HG03571 (cell line): ENCODE data around the gene DDR2.

Experiments used
- ATAC-seq: cut with Tn5 transposase; IDR thresholded peaks from one replicate; pipeline ENCODE4 v1.9.1; 2021; ENCODE audit not compliant: unreplicated experiment

DDR2 gene

DNA sequence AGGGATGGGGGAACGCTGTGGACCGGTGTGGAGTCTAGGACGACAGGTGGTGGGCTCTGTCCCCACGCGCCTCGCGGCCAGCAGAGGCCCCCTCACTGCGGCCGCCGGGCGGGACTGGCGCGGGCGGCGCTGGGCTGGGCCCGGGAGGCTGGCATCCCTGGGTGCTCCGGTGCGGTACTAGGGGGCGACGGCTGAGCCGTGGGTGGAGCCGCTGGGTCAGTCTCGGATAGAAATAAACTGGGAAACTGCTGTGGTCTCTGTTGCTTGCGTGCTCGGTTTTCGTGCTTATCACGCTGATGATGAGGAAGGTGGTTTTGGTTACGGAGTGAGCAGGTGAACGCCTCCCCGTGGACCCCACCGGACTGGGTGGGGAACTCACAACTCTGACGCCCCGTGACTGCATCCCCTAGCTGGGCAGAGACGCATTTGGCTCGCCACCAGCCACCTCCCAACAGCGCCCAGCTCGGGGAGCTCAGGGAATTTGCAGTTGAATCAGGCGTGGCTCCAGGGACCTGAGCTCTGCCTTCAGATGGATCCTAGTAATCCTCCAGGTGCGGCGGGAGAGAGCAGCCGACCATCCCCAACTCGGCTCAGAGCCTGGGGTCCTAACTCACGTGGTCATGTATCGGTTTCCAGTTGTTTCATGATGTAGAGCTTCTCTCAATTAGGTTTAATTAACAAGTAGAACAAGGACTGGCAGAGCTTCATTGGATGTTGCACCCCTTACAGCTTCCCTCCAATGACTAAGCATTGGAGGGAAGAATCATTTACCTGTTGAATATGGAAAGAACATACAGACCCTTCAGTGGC, 190.3 kb downstream of the DDR2 start:
- no peak for ATAC-seq

DNA sequence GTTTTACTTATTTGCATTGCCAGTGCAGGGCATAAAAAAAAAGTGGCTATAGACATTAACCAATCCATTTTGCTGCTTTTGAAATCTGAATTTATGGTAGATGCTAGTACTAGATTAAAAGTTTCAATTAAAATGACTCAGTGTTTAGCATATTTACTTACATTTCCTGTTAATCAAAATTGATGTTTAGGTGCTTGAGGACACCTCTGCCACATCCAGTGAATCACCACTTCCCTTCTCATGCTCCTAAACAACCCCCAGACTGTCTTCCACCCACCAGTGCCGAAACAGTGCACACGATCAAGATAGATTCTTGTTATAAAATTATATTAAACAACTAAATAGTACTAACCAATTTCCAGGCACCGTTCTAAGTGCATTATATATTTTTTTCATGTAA, 191.0 kb downstream of the DDR2 start:
- no peak for ATAC-seq

DNA sequence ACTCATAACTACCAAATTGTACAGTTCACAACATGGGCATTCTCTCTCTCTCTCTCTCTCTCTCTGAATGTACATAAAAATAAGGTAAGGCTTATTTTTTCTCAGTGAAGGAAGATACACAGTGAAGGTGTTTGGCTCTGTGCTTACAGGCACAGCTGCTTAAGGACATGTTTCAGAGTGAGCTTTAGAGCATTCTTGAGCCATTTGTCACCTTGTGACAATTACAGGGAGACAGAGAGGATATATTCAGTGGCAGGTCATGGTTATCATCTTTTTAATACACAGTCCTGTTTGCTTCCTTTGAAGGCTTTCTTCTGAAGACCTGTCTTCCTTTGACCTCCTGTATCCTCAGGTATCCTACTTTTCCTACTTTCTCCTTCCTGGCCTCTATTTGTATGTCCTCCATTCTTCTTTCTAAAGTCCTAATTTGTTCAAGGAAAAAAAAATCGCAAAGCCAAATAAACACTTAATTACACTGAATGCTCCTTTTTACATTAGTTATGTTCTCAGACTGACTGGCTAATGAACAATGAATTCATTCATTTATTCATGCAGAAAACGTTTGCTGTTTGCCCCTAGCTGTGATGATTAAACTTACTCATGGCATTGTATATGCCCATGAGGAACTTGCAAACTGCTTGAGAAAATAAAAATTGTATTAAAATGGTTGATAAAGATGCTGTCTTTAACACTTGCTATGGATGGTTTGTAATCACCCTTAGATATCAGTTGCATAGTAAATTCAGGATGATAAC, 191.7 kb downstream of the DDR2 start:
- ATAC-seq, result no peak

DNA sequence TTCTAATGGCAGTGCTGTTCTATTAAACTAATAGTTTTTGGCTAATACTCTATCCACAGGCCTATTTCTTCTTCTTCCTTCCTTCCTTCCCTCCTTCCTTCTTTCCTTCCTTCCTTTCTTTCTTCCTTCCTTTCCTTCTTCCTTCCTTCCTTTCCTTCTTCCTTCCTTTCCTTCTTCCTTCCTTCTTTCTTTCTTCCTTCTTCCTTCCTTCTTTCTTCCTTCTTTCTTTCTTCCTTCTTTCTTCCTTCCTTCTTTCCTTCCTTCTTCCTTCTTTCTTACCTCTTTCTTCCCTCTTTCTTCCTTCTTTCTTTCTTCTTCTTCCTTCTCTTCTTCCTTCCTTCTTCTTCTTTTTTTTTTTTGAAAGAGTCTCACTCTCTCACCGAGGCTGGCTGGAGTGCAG, 197.0 kb downstream of the DDR2 start:
- no peak for ATAC-seq

DNA sequence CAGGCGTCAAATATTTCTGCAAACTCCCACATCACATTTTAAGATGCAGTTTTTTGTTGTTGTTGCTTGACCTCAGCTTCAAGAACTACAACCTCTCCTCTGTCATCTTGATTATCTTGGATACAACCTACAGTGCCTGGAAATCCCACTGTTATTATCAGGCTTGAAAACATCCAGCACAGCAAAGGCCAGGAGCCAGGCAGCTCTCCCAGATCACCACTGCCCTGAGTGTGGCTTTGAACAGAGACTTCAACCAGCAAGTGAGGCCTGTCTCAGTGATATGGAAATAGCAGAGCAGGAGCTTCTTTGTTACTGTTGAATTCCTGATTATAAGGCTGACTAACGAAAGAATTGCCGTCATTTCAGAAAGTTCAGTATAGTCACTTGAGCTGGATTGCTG, 200.2 kb downstream of the DDR2 start:
- ATAC-seq, result no peak

DNA sequence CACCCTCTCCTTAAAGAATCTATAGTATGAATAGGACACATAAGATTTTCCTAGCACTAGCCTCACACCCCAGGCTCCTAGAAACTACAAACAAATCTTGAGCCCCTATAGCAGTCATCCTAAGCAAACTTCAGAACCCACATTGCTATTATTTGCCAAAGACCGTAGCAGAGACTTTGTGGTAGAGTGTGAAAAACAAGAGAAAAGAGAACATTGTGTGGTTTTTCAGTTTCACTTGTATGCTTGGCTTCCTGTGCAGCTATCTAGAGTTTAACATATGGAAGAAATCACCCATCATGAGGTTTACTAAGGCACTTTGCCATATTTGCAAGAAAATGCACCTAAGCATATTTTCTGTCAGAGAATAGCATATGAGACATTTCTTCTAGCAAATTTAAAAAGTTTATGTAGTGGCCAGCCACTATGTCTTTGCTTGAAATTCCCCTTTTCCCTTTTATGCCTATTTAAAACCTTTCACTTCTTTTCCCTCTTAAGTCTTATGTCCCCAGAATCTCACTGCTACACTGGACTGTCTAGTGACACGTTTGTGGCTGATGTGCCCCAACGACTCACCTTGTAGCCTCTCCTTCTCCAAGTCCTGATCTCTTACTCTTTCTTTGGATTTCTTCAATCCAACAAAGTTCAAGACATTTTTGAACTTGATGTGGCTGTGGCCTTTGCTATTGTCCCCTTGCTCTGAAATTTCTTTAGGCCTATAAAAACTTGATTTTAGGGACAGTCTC, 203.1 kb downstream of the DDR2 start:
- ATAC-seq, result no peak
